Skin of body (tissue), 3 donors: ENCODE results near the gene ZNF143. TPM values are rescaled to one million over a fixed set of nuclear protein-coding genes. Genes with fewer than 3 reads are reported as not detected.
A peak's percentile ranks its signal among the peaks of the same experiment; 100 is the strongest.

Source experiments
- DNase-seq: peaks from one replicate; lab custom pipeline; 2025; lab: John Stamatoyannopoulos, UW
- small RNA-seq: library from RNA; depleted of rRNA; stranded (forward); fragments of <200 nt; gene quantifications from one replicate; pipeline ENCODE3, GENCODE V24; 2014; ENCODE audit warnings: low replicate concordance
- total RNA-seq: library from RNA; depleted of rRNA; stranded (reverse); fragments of >200 nt; gene quantifications from one replicate; pipeline ENCODE4 v1.2.3, GENCODE V29; 2014

ZNF143 gene
- total RNA-seq, 1 donor from 2014 or later, result 22.3 TPM

DNA sequence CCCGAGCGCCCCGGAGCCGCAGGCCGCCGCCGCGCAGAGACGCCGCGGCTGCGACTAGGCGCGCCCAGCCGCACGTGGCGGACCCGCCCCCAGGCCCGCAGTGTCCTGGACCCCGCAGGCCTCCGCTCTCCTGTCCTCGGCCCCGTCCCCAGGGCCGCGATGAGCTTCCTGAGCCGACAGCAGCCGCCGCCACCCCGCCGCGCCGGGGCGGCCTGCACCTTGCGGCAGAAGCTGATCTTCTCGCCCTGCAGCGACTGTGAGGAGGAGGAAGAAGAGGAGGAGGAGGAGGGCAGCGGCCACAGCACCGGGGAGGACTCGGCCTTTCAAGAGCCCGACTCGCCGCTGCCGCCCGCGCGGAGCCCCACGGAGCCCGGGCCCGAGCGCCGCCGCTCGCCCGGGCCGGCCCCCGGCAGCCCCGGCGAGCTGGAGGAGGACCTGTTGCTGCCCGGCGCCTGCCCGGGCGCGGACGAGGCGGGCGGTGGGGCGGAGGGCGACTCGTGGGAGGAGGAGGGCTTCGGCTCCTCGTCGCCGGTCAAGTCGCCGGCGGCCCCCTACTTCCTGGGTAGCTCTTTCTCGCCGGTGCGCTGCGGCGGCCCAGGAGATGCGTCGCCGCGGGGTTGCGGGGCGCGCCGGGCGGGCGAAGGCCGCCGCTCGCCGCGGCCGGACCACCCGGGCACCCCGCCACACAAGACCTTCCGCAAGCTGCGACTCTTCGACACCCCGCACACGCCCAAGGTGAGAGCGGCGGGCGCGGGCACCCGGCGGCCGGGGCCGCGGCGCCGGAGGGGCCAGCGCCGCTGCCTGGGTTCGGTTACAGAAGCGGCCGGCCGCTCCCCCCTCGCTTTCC, 113.2 kb downstream of the ZNF143 start:
- DNase-seq, result no peak

DNA sequence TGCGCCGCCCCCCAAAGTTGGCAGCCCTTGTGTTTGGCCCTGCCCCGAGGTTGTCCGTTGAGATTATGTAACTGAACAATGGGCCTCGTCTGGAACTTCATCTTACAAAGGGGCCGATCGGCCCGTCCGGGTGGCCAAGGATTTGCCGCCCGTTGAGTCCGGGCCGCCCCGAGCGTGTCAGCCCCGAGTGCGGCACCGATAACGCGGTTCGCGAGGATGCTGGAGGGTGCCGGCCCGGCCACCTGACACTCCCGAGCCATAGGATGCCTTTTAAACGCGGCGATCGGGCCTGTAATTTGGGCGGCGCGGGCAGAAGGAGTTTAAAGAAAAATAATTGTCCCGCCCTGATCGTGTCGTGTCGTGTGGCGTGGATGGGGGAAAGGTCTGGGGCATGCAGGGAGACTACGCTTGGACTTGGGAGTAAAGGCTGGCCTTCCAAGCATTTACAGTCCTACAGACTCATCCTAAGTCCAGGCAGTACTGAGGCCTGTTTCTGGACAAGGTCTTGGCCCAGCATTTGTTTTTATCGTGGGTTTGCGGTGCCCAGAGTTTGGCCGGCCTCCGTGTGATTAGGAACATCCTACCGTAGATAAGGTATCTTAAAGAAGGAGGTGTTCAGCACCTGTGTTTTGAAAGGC, 113.9 kb downstream of the ZNF143 start:
- DNase-seq, result no peak

DNA sequence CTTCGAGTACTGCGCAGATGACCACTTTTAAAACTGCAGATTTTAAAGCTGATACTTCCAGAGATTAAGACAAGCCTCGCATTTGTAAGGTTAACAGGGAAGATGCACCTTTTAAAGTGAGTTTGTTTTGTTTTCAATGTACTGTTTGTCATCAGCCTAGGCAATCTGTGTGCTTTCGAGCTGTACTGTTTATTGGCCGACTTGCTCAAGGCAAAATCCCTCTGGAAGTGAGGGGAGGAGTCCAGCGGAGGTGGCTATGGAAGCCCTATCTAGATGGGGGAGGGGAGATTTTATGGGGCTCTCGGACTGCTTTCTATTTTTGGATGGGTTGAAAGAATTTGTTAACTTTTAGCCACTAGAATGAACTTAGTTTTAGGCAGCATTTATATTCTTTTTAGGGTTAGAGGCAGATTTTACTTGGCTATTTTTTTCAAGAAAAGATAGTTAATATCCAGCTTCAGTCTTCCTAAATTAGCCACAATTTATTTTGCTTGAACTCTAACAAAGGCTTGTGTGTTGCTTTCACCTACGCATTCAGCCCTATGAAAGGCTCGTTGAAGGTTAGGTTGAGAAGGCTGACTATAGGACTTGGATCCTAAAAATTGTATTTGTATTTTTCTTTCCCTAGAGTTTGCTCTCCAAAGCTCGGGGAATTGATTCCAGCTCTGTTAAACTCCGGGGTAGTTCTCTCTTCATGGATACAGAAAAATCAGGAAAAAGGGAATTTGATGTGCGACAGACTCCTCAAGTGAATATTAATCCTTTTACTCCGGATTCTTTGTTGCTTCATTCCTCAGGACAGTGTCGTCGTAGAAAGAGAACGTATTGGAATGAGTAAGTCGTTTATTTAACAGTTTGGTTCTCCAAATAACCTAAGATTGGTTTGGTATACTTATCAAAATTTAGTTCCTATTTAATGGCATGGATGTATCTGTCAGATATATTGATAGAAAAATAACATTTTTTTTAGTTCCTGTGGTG, 114.7 kb downstream of the ZNF143 start:
- peak; percentile 52 for DNase-seq

DNA sequence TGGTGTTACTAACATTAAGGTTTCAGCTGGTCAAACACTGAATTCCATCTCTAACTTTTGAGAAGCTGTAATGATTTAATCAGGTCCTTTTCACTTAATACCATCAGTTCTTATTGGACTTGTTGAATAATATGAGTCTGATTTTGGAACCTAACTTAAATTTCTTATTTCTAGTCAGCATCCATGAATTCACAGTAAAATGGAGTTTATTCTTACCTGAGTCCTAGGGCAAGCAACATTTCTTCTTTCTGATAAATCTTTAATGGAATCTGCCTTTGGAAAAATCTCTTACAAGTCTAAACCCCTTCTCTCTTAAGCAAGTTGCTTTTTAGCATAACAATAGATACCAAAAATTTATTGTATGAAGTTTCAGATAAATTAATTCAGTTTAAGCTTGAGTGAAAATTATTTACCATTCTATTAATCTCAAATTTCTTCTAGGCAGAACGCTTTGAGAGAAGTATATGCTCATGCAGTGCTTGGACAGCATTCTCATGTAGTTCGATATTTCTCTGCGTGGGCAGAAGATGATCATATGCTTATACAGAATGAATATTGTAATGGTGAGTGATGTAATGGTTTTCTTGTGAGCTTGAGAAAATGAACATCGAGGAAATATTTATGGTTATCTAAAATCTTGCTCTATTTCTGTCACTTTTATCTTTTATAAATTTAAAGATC, 116.0 kb downstream of the ZNF143 start:
- DNase-seq, result no peak

DNA sequence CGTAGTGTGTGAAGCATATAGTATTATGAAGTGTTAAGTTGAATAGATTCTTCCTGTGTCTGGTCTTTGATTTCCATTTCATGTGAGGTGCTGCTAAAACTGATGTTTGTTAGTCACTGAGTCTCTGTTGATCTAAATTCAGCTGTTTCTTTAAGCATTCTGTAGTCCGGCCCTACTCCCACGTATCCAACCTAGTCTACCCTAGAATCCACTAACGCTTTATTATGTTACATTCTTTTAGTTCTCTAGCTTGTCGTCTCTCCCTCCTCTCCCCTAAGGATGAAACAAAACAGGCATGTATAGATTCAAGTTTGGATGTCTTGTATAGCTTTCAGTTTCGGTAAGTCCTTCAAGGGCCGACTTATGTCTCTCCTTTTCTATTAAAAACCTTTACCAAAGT, 116.7 kb downstream of the ZNF143 start:
- no peak for DNase-seq

Small RNAs within 50 kb of the gene (small RNA-seq; reads per million reads assigned to genes)
- gene RF01210, result not detected
- gene SNORA23, result 105 reads per million, percentile 96 among the genes with 10 or more reads in this experiment

Other genes starting within 250 kb of the ZNF143 start
- gene DENND5A, start 195.7 kb upstream of the ZNF143 start, total RNA-seq, result 103 TPM
- 33.0 TPM for gene TMEM41B, start 146.4 kb upstream of the ZNF143 start, total RNA-seq
- gene IPO7, start 76.4 kb upstream of the ZNF143 start, total RNA-seq, result 97.8 TPM
- 54.5 TPM for gene WEE1, start 112.7 kb downstream of the ZNF143 start, total RNA-seq
- gene SWAP70, start 203.1 kb downstream of the ZNF143 start, total RNA-seq, result 31.8 TPM